SU-DHL-6 (cell line): ENCODE results near the gene DNAL1.

Experiments
- H2AFZ ChIP-seq: fragments of 200-600 bp; sonication (generic); 2 replicates; pipeline ENCODE4 v1.6.1; 2014; ENCODE audit warnings: low read depth, mild to moderate bottlenecking, moderate library complexity, mixed read lengths, antibody characterized with exemption, low read length; ENCODE audit not compliant: severe bottlenecking
- H3F3A ChIP-seq: fragments of 200-600 bp; shearing (Covaris generic); 2 replicates; pipeline ENCODE4 v1.6.0; 2016; ENCODE audit warnings: antibody characterized with exemption, mild to moderate bottlenecking; ENCODE audit not compliant: insufficient read depth
- H3K27ac ChIP-seq: fragments of 200-600 bp; sonication (generic); 2 replicates; pipeline ENCODE4 v1.5.1; 2016; ENCODE audit warnings: low read depth, mild to moderate bottlenecking, low read length, moderate library complexity, mixed read lengths
- H3K27me3 ChIP-seq: fragments of 200-600 bp; sonication (generic), shearing (Covaris generic); 2 replicates; pipeline ENCODE4 v1.6.0; 2014; ENCODE audit warnings: mild to moderate bottlenecking, low read length
- H3K36me3 ChIP-seq: fragments of 200-600 bp; sonication (generic); 2 replicates; pipeline ENCODE4 v1.6.1; 2014; ENCODE audit warnings: mild to moderate bottlenecking, low read length, mixed read lengths
- H3K4me2 ChIP-seq: fragments of 300-600, 200-600 bp; shearing (Covaris generic), sonication (generic); 2 replicates; pipeline ENCODE4 v1.6.0; 2014; ENCODE audit warnings: low read length, low read depth, mild to moderate bottlenecking; ENCODE audit not compliant: poor library complexity, severe bottlenecking
- H3K4me3 ChIP-seq: fragments of 200-600 bp; sonication (generic); 2 replicates; pipeline ENCODE4 v1.5.1; 2014; ENCODE audit warnings: antibody characterized with exemption, low read length, mild to moderate bottlenecking, mixed read lengths; ENCODE audit not compliant: insufficient read depth, poor library complexity, severe bottlenecking
- H3K79me2 ChIP-seq: fragments of 200-600 bp; sonication (generic); 2 replicates; pipeline ENCODE4 v1.6.1; 2014; ENCODE audit warnings: mild to moderate bottlenecking, low read length, moderate library complexity; ENCODE audit not compliant: insufficient read depth
- H3K9ac ChIP-seq: fragments of 200-600 bp; sonication (generic); 2 replicates; pipeline ENCODE4 v1.7.0; 2014; ENCODE audit warnings: mild to moderate bottlenecking, low read length
- H3K9me2 ChIP-seq: fragments of 200-600 bp; sonication (generic); replicated peaks from 2 replicates; pipeline ENCODE4 v1.6.1; 2014; ENCODE audit warnings: low read length; ENCODE audit not compliant: insufficient read depth
- H3K9me3 ChIP-seq: fragments of 200-600 bp; sonication (generic); 2 replicates; pipeline ENCODE4 v1.6.1; 2014; ENCODE audit warnings: low read length, mixed read lengths; ENCODE audit not compliant: insufficient read depth
- H4K20me1 ChIP-seq: fragments of 200-600 bp; sonication (generic); 2 replicates; pipeline ENCODE4 v1.6.1; 2014; ENCODE audit warnings: low read depth, mild to moderate bottlenecking, antibody characterized with exemption, low read length, moderate library complexity, mixed read lengths
- CTCF ChIP-seq: fragments of 200-600 bp; sonication (generic); IDR thresholded peaks from one replicate; pipeline ENCODE4 v1.5.1; 2017; ENCODE audit warnings: antibody characterized with exemption, mild to moderate bottlenecking, low read length, moderate library complexity; ENCODE audit not compliant: insufficient read depth, poor library complexity, severe bottlenecking
- EZH2phosphoT487 ChIP-seq: fragments of 200-600 bp; sonication (generic), shearing (Covaris generic); conservative IDR thresholded peaks from 2 replicates; pipeline ENCODE4 v1.6.1; 2018; ENCODE audit warnings: mild to moderate bottlenecking, antibody characterized with exemption, low read length, moderate library complexity, mixed read lengths

The DNAL1 gene

DNA sequence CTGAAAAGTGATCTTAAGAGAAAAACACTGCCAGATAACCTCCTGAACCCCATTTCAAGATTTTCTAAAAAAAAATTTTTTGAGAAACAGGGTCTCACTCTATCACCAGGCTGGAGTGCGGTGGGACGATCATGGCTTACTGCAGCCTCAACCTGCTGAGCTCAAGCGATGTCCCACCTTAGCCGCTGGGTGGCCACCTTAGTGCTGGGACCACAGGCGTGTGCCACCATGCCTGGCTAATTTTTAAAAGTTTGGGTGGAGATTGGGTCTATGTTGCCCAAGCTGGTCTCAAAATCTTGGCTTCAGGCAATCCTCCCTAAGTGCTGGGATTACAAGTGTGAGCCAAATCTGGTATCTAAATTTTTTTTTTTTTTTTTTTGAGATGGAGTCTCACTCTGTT, 66.0 kb downstream of the DNAL1 start:
- Histone ChIP-seq H3K4me2 (no peak overlapping the region), H3K4me3 (no peak overlapping the region), H4K20me1 (0 out of 2 replicates have a peak, but pooled peaks cover 7% of the 10 kb centered on the region), H3K27me3 (no peaks in the 10 kb centered on the region), H3K9me3 (no peaks in the 10 kb centered on the region), H3K9ac (no peak overlapping the region), H3K27ac (no peak overlapping the region), H3K9me2 (no peaks in the 10 kb centered on the region), H2AFZ (no peak overlapping the region), H3K36me3 (no peaks in the 10 kb centered on the region), H3F3A (peaks cover 14% of the 10 kb centered on the region), H3K79me2 (no peaks in the 10 kb centered on the region)
- TF ChIP-seq CTCF (no peak), EZH2phosphoT487 (no peak)

DNA sequence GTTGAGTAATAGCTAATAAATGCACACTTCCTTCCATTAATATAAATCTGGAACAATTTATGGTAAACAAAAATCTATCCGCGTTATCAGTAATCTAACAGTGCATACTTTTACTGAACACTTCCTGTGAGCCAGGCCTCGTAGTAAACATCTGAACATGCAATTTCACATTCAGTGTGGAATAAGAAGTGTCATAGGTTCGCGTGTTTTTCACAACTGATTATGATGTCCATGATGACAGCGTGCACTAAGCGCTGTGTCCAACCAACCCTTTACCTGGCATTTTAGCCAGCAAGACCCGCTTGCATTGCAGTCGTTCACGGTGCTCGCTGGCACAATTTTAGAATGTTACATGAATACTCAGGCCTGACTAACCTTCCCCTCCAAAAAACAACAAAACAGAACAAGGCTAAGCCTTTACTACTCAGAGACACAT, 67.3 kb downstream of the DNAL1 start:
- Histone ChIP-seq H3F3A (peaks cover 25% of the 10 kb centered on the region), H4K20me1 (0 out of 2 replicates have a peak, but pooled peaks cover 7% of the 10 kb centered on the region), H3K9me2 (no peaks in the 10 kb centered on the region), H3K79me2 (no peaks in the 10 kb centered on the region), H2AFZ (no peak overlapping the region), H3K27ac (no peak overlapping the region), H3K9ac (peak overlapping the region; percentile 64), H3K4me3 (peak overlapping the region; percentile 73), H3K27me3 (no peaks in the 10 kb centered on the region), H3K9me3 (no peaks in the 10 kb centered on the region), H3K4me2 (peak overlapping the region; percentile 86), H3K36me3 (no peaks in the 10 kb centered on the region)
- TF ChIP-seq EZH2phosphoT487 (no peak), CTCF (no peak)

GRCh38 chr14:73712540-73713180, 67.9 kb downstream of the DNAL1 start:
- 0 out of 2 replicates have a peak, but pooled peaks cover 7% of the 10 kb centered on the region for H4K20me1 ChIP-seq
- no peak overlapping the region for H2AFZ ChIP-seq
- no peaks in the 10 kb centered on the region for H3K27me3 ChIP-seq
- H3K4me3 ChIP-seq = peak overlapping the region; percentile 73
- peak overlapping the region; percentile 64 for H3K9ac ChIP-seq
- H3K9me3 ChIP-seq = no peaks in the 10 kb centered on the region
- H3K79me2 ChIP-seq = no peaks in the 10 kb centered on the region
- H3K4me2 ChIP-seq = peak overlapping the region; percentile 86
- no peak for TF ChIP-seq EZH2phosphoT487
- peaks cover 4% of the 10 kb centered on the region; the same call in 1 of the 2 replicates for H3K36me3 ChIP-seq
- peaks cover 31% of the 10 kb centered on the region for H3F3A ChIP-seq
- H3K27ac ChIP-seq = no peak overlapping the region
- H3K9me2 ChIP-seq = no peaks in the 10 kb centered on the region

DNA sequence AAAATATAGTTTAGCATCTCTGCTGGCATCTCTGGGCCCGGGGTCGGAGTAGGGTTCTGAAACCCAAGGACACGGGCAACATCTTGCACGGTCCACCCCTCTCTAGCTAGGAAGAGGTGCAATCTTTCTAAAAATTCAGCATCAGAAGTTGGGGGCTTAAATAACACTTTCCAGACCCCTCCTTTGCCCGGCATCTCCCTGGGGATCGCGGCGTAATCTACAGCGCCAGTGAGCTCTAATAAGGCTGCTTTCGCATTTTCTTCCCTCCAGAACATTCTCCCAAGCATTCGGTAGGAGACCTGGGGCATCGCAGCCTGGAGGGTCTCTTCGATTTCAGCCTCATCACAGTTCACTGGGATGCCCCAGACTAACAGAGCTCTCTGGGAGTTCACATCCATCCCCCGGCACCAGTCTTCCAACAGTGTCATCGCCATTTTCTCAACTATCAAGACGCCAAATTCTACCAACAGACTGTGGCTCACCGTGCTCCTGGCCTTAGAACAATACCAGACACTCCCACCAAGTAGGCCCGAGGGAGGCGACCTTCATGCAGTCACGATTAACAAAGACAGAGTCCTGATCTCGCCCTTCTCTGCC, 68.5 kb downstream of the DNAL1 start:
- Histone ChIP-seq H3K9ac (peak overlapping the region; percentile 64), H3K27ac (peak overlapping the region; percentile 40; the same call in 1 of the 2 replicates), H4K20me1 (0 out of 2 replicates have a peak, but pooled peaks cover 7% of the 10 kb centered on the region), H3K79me2 (no peaks in the 10 kb centered on the region), H3K36me3 (peaks cover 4% of the 10 kb centered on the region; the same call in 1 of the 2 replicates), H3K4me2 (peak overlapping the region; percentile 86), H3K4me3 (peak overlapping the region; percentile 73), H2AFZ (peak overlapping the region; percentile 22), H3K9me3 (no peaks in the 10 kb centered on the region), H3K9me2 (no peaks in the 10 kb centered on the region), H3F3A (peaks cover 33% of the 10 kb centered on the region), H3K27me3 (no peaks in the 10 kb centered on the region)
- no peak for TF ChIP-seq EZH2phosphoT487
- TF ChIP-seq CTCF = no peak
